Measurements from ENCODE around the gene TRABD2B. TPM values are rescaled to one million over a fixed set of nuclear protein-coding genes. Genes with fewer than 3 reads are reported as not detected.

TRABD2B gene
- total RNA-seq, 1 experiment from 2014 or later = 0.36 TPM

GRCh38 chr1:47763591-47764171 is 233.5 kb downstream of the TRABD2B start:
- TF ChIP-seq, protein P1, sequence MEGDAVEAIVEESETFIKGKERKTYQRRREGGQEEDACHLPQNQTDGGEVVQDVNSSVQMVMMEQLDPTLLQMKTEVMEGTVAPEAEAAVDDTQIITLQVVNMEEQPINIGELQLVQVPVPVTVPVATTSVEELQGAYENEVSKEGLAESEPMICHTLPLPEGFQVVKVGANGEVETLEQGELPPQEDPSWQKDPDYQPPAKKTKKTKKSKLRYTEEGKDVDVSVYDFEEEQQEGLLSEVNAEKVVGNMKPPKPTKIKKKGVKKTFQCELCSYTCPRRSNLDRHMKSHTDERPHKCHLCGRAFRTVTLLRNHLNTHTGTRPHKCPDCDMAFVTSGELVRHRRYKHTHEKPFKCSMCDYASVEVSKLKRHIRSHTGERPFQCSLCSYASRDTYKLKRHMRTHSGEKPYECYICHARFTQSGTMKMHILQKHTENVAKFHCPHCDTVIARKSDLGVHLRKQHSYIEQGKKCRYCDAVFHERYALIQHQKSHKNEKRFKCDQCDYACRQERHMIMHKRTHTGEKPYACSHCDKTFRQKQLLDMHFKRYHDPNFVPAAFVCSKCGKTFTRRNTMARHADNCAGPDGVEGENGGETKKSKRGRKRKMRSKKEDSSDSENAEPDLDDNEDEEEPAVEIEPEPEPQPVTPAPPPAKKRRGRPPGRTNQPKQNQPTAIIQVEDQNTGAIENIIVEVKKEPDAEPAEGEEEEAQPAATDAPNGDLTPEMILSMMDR (IDR thresholded peaks at IDR 0.05; ENCODE audit: insufficient read depth in 1 of 2, low read depth in 1 of 2, low read length in 1 of 2, severe bottlenecking in 1 of 2, unreplicated experiment in 1 of 2) = no peak
- intact Hi-C loops (cut with micrococcal nuclease; ENCODE audit: unreplicated experiment) = no loop called here
- H3K4me1 Mint-ChIP-seq (ENCODE audit: low read depth, unreplicated experiment) = no peaks in the 10 kb centered on the region
- DNase-seq = no peak
- no peaks in the 10 kb centered on the region for H3K9me3 Mint-ChIP-seq (ENCODE audit: unreplicated experiment)
- no peaks in the 10 kb centered on the region for H3K36me3 Mint-ChIP-seq (ENCODE audit: insufficient read depth, unreplicated experiment)
- ChIA-PET CTCF (no interaction called here), POLR2A (no interaction called here)
- Histone ChIP-seq H3K4me3 (ENCODE audit: low read depth, low read length) (no peak overlapping the region), H3K4me1 (no peaks in the 10 kb centered on the region), H3K36me3 (ENCODE audit: control insufficient read depth, insufficient read depth, low read length) (no peaks in the 10 kb centered on the region), H3K9me3 (no peaks in the 10 kb centered on the region), H3K27me3 (replicated peaks; ENCODE audit: control insufficient read depth, insufficient read depth, low read length) (no peaks in the 10 kb centered on the region)
- no peak overlapping the region for H3K27ac Mint-ChIP-seq (ENCODE audit: unreplicated experiment)
- H3K4me3 Mint-ChIP-seq (ENCODE audit: unreplicated experiment) = no peak overlapping the region
- no TSS peak for BruUV-seq (replicated peaks)
- no peaks in the 10 kb centered on the region for H3K27me3 Mint-ChIP-seq (ENCODE audit: insufficient read depth, unreplicated experiment)

DNA sequence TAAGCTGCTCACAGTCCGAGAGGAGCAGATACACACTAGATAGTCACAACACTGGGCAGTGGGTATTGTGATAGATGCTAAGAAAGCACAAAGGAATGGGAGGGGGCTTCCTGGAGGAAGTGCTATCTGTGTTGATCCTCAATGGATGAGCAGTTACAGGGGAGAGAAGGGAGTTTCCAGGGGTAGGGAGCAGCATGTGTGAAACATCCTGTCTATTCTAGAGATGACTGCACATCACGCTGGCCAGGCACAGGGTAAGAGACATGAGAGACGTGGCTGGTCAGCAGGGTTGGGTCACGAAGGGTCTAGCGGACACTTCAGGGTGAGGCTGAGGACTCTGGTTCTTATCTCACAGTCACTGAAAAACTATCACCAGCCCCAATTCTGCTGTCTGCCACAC is 235.2 kb downstream of the TRABD2B start:
- no TSS peak for BruUV-seq (replicated peaks)
- no peak overlapping the region for H3K27ac Mint-ChIP-seq (ENCODE audit: unreplicated experiment)
- Histone ChIP-seq H3K4me3 (ENCODE audit: low read depth, low read length) (no peak overlapping the region), H3K9me3 (no peaks in the 10 kb centered on the region), H3K4me1 (no peaks in the 10 kb centered on the region), H3K36me3 (ENCODE audit: control insufficient read depth, insufficient read depth, low read length) (no peaks in the 10 kb centered on the region), H3K27me3 (replicated peaks; ENCODE audit: control insufficient read depth, insufficient read depth, low read length) (no peaks in the 10 kb centered on the region)
- H3K4me1 Mint-ChIP-seq (ENCODE audit: low read depth, unreplicated experiment) = no peaks in the 10 kb centered on the region
- no peaks in the 10 kb centered on the region for H3K9me3 Mint-ChIP-seq (ENCODE audit: unreplicated experiment)
- DNase-seq = no peak
- TF ChIP-seq, protein P1 (IDR thresholded peaks at IDR 0.05; ENCODE audit: insufficient read depth in 1 of 2, low read depth in 1 of 2, low read length in 1 of 2, severe bottlenecking in 1 of 2, unreplicated experiment in 1 of 2) = no peak
- no peak overlapping the region for H3K4me3 Mint-ChIP-seq (ENCODE audit: unreplicated experiment)
- CTCF ChIA-PET = no interaction called here
- no peaks in the 10 kb centered on the region for H3K27me3 Mint-ChIP-seq (ENCODE audit: insufficient read depth, unreplicated experiment)
- no peaks in the 10 kb centered on the region for H3K36me3 Mint-ChIP-seq (ENCODE audit: insufficient read depth, unreplicated experiment)
- POLR2A ChIA-PET = no interaction called here
- intact Hi-C loops (cut with micrococcal nuclease; ENCODE audit: unreplicated experiment) = no loop called here

DNA sequence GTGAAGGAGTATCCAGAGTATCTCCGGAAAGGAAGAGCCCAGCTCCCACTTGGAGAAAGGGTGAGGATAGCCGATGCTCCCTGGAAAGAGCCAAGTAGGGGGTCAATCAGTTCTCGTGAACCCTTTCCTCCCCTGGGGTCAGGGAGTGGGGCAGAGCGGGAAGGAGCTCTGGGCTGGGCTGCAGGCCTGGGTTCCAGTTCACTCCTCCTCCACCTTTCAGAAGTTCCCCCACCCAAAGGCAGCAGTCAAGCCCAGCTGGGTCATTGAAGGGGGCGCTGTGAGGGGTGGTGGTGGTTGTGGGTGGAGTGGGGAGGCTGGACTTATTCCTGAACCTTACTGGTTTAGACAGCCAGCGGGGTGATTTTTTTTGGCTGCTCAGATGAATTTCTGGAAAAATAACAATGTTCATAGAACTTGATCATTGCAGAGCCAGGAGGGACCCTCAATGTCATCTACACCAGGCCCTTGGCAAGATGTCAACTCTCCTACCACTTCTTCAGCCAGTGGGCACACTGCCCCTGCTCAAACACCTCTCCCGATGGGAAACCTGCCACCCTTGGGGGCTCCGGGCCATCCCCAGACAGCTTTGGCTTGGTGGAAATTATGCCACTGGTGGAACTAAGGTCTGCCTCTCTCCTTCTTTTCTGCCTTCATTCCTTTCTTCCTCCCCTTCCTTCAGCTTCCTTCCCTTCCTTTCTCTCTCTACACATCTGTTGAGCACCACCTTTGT is 235.8 kb downstream of the TRABD2B start:
- Mint-ChIP-seq H3K27me3 (ENCODE audit: insufficient read depth, unreplicated experiment) (no peaks in the 10 kb centered on the region), H3K36me3 (ENCODE audit: insufficient read depth, unreplicated experiment) (no peaks in the 10 kb centered on the region), H3K9me3 (ENCODE audit: unreplicated experiment) (no peaks in the 10 kb centered on the region), H3K4me3 (ENCODE audit: unreplicated experiment) (no peak overlapping the region), H3K4me1 (ENCODE audit: low read depth, unreplicated experiment) (no peaks in the 10 kb centered on the region), H3K27ac (ENCODE audit: unreplicated experiment) (no peak overlapping the region)
- intact Hi-C loops (cut with micrococcal nuclease; ENCODE audit: unreplicated experiment) = no loop called here
- BruUV-seq (replicated peaks) = no TSS peak
- no peak overlapping the region for H3K4me3 ChIP-seq (ENCODE audit: low read depth, low read length)
- POLR2A ChIA-PET = no interaction called here
- no peaks in the 10 kb centered on the region for H3K4me1 ChIP-seq
- no peaks in the 10 kb centered on the region for H3K9me3 ChIP-seq
- no peaks in the 10 kb centered on the region for H3K36me3 ChIP-seq (ENCODE audit: control insufficient read depth, insufficient read depth, low read length)
- TF ChIP-seq, protein P1 (IDR thresholded peaks at IDR 0.05; ENCODE audit: insufficient read depth in 1 of 2, low read depth in 1 of 2, low read length in 1 of 2, severe bottlenecking in 1 of 2, unreplicated experiment in 1 of 2) = no peak
- peak in 1 of 2 experiments; percentile 7 for DNase-seq
- H3K27me3 ChIP-seq (replicated peaks; ENCODE audit: control insufficient read depth, insufficient read depth, low read length) = no peaks in the 10 kb centered on the region
- CTCF ChIA-PET = interaction anchor here (1.2 kb wide), 1 partner anchor 12 kb away, joined by 3 read pairs; no protein-coding TSS in a partner anchor
